GM23338 (cell line): ENCODE data around the gene CNTNAP2. TPM values are rescaled to one million over a fixed set of nuclear protein-coding genes. Genes with fewer than 3 reads are reported as not detected.

ENCODE experiments used
- ATAC-seq: fragments of 200-7000 bp; cut with Tn5 transposase; 3 replicates; pipeline ENCODE4 v1.9.1; 2020
- DNase-seq: peaks from one replicate; pipeline ENCODE4 v3.0.0-alpha.2; 2015; ENCODE audit warnings: low spot score
- H2AFZ ChIP-seq: fragments of 200-600 bp; sonication (generic); 2 replicates; pipeline ENCODE4 v1.8.0; 2016; ENCODE audit warnings: antibody characterized with exemption, mild to moderate bottlenecking, moderate library complexity
- H3F3A ChIP-seq: fragments of 200-600 bp; sonication (generic); replicated peaks from 2 replicates; pipeline ENCODE4 v1.8.0; 2017; ENCODE audit warnings: antibody characterized with exemption, mixed run types, low read depth
- H3K27ac ChIP-seq: fragments of 200-600 bp; sonication (generic); 2 replicates; pipeline ENCODE4 v1.6.1; 2016; ENCODE audit warnings: low read depth
- H3K27me3 ChIP-seq: fragments of 200-600 bp; sonication (generic); 2 replicates; pipeline ENCODE4 v1.8.0; 2016; ENCODE audit warnings: mild to moderate bottlenecking, mixed run types, moderate library complexity; ENCODE audit not compliant: insufficient read depth
- H3K36me3 ChIP-seq: fragments of 200-600 bp; sonication (generic); 2 replicates; pipeline ENCODE4 v1.8.0; 2016; ENCODE audit warnings: mild to moderate bottlenecking; ENCODE audit not compliant: insufficient read depth
- H3K4me1 ChIP-seq: fragments of 200-600 bp; sonication (generic); 2 replicates; pipeline ENCODE4 v1.8.0; 2016; ENCODE audit warnings: mild to moderate bottlenecking, moderate library complexity; ENCODE audit not compliant: insufficient read depth
- H3K4me2 ChIP-seq: fragments of 200-600 bp; sonication (generic); 2 replicates; pipeline ENCODE4 v1.7.1; 2017; ENCODE audit warnings: mixed run types
- H3K4me3 ChIP-seq: fragments of 200-600 bp; sonication (generic); 2 replicates; pipeline ENCODE4 v1.6.1; 2016; ENCODE audit warnings: mixed run types
- H3K79me2 ChIP-seq: fragments of 200-600 bp; sonication (generic); replicated peaks from 2 replicates; pipeline ENCODE4 v1.8.0; 2017; ENCODE audit warnings: mild to moderate bottlenecking; ENCODE audit not compliant: insufficient read depth
- H3K9me2 ChIP-seq: fragments of 200-600 bp; sonication (generic); 2 replicates; pipeline ENCODE4 v1.8.0; 2017; ENCODE audit not compliant: insufficient read depth
- H4K20me1 ChIP-seq: fragments of 200-600 bp; sonication (generic); replicated peaks from 2 replicates; pipeline ENCODE4 v1.8.0; 2017; ENCODE audit warnings: mild to moderate bottlenecking; ENCODE audit not compliant: insufficient read depth
- H3K27ac Mint-ChIP-seq: 2 replicates; pipeline ENCODE4 v1.8.0; 2020; ENCODE audit warnings: inconsistent platforms, mild to moderate bottlenecking, moderate library complexity, mixed read lengths
- H3K27me3 Mint-ChIP-seq: 3 replicates; pipeline ENCODE4 v1.8.0; 2022; ENCODE audit warnings: low read depth, mild to moderate bottlenecking, moderate library complexity, mixed read lengths, inconsistent platforms; ENCODE audit not compliant: insufficient read depth, poor library complexity
- H3K36me3 Mint-ChIP-seq: 3 replicates; pipeline ENCODE4 v1.8.0; 2021; ENCODE audit warnings: low read depth, mild to moderate bottlenecking, inconsistent platforms, moderate library complexity, mixed read lengths
- H3K4me1 Mint-ChIP-seq: 3 replicates; pipeline ENCODE4 v1.8.0; 2020; ENCODE audit warnings: mild to moderate bottlenecking, inconsistent platforms, mixed read lengths
- H3K4me3 Mint-ChIP-seq: 3 replicates; pipeline ENCODE4 v1.8.0; 2021; ENCODE audit warnings: moderate library complexity, mild to moderate bottlenecking, inconsistent platforms, mixed read lengths
- H3K9me3 Mint-ChIP-seq: 3 replicates; pipeline ENCODE4 v1.8.0; 2020; ENCODE audit warnings: moderate library complexity, mild to moderate bottlenecking, inconsistent platforms, mixed read lengths
- CREB1 ChIP-seq: fragments of 250-450 bp; sonication (Bioruptor Pico); IDR thresholded peaks from 2 replicates; pipeline ENCODE4 v1.5.0; 2020; ENCODE audit warnings: low read depth, mild to moderate bottlenecking, moderate library complexity
- CTCF ChIP-seq, 2 experiments: fragments of 200-600 bp in 1 of 2; sonication (generic) in 1 of 2; conservative IDR thresholded peaks; 2 replicates each; pipeline versions ENCODE4 v1.5.1 to v1.6.1; 2016 to 2017; ENCODE audit warnings: antibody characterized with exemption in 2 of 2, low read depth in 2 of 2, mild to moderate bottlenecking in 2 of 2, moderate library complexity in 1 of 2
- ETS1 ChIP-seq: IDR thresholded peaks from 2 replicates; pipeline ENCODE4 v1.6.1; 2016; ENCODE audit warnings: antibody characterized with exemption
- EZH2 ChIP-seq: fragments of 200-600 bp; sonication (generic); IDR thresholded peaks from one replicate; pipeline ENCODE4 v1.8.0; 2017; ENCODE audit warnings: antibody characterized with exemption, mild to moderate bottlenecking, low read depth; ENCODE audit not compliant: unreplicated experiment
- EZH2phosphoT487 ChIP-seq: fragments of 200-600 bp; sonication (generic); IDR thresholded peaks from one replicate; pipeline ENCODE4 v1.8.1; 2018; ENCODE audit warnings: antibody characterized with exemption; ENCODE audit not compliant: unreplicated experiment
- JUNB ChIP-seq: IDR thresholded peaks from one replicate; pipeline ENCODE4 v1.6.1; 2016; ENCODE audit warnings: antibody characterized with exemption; ENCODE audit not compliant: unreplicated experiment
- NANOG ChIP-seq: IDR thresholded peaks from 2 replicates; pipeline ENCODE4 v1.6.1; 2016; ENCODE audit warnings: antibody characterized with exemption, borderline replicate concordance
- POLR2AphosphoS5 ChIP-seq: IDR thresholded peaks from 2 replicates; pipeline ENCODE4 v1.6.1; 2016; ENCODE audit warnings: antibody characterized with exemption, low read depth
- REST ChIP-seq: IDR thresholded peaks from one replicate; pipeline ENCODE4 v1.6.1; 2018; ENCODE audit warnings: antibody characterized with exemption; ENCODE audit not compliant: unreplicated experiment
- STAT1 ChIP-seq: IDR thresholded peaks from one replicate; pipeline ENCODE4 v1.6.1; 2016; ENCODE audit warnings: antibody characterized with exemption; ENCODE audit not compliant: unreplicated experiment
- ZNF114 ChIP-seq: fragments of 250-450 bp; sonication (Bioruptor Pico); IDR thresholded peaks from 2 replicates; pipeline ENCODE4 v1.5.0; 2020; ENCODE audit warnings: mild to moderate bottlenecking, moderate library complexity
- ZNF331 ChIP-seq: fragments of 250-450 bp; sonication (Bioruptor Pico); IDR thresholded peaks from 2 replicates; pipeline ENCODE4 v1.5.0; 2020; ENCODE audit warnings: low read depth, mild to moderate bottlenecking, moderate library complexity
- polyA plus RNA-seq: library from polyadenylated mRNA; unstranded; fragments of >200 nt; fragmentation: Nextera tagmentation; extraction: Ambion mirVana; gene quantifications from 2 replicates; pipeline ENCODE4 v1.2.1, GENCODE V29; 2016
- total RNA-seq: library from RNA; depleted of rRNA; stranded (reverse); fragments of >200 nt; shearing (Covaris generic); gene quantifications from 2 replicates; pipeline ENCODE4 v1.2.3, GENCODE V29; 2014

CNTNAP2 gene
- total and polyA plus RNA-seq, 2 experiments from 2014 or later, result 38.2 to 61.3 TPM

GRCh38 chr7:146720195-146720594, 603.6 kb downstream of the CNTNAP2 start (continued):
- TF ChIP-seq CTCF (conservative IDR thresholded peaks at IDR 0.05; ENCODE audit: low read depth in 2 of 2) (no peak), JUNB (no peak), NANOG (no peak), ZNF114 (no peak), POLR2AphosphoS5 (no peak), EZH2phosphoT487 (no peak), REST (no peak), ETS1 (no peak), ZNF331 (CRISPR knock-in tag) (no peak), STAT1 (no peak), CREB1 (CRISPR knock-in tag) (no peak)

- Histone ChIP-seq H3K9me2 (no peaks in the 10 kb centered on the region), H2AFZ (no peak overlapping the region), H3K79me2 (no peaks in the 10 kb centered on the region), H3K4me1 (no peaks in the 10 kb centered on the region), H3F3A (no peaks in the 10 kb centered on the region), H3K27me3 (no peaks in the 10 kb centered on the region), H3K4me3 (no peak overlapping the region), H3K36me3 (no peaks in the 10 kb centered on the region), H3K27ac (no peak overlapping the region), H3K4me2 (no peak overlapping the region), H4K20me1 (no peaks in the 10 kb centered on the region)
- H3K27ac Mint-ChIP-seq, result no peak overlapping the region
- DNase-seq (no peak), ATAC-seq (no peak)
- TF ChIP-seq EZH2, result no peak
- H3K4me1 Mint-ChIP-seq, result peaks cover 5% of the 10 kb centered on the region; the same call in 1 of the 3 replicates
- H3K36me3 Mint-ChIP-seq, result no peaks in the 10 kb centered on the region; the same call in 2 of the 3 replicates
- H3K4me3 Mint-ChIP-seq, result no peak overlapping the region
- H3K9me3 Mint-ChIP-seq, result peaks cover 17% of the 10 kb centered on the region
- no peaks in the 10 kb centered on the region for H3K27me3 Mint-ChIP-seq
Observed at GRCh38 chr7:146722986-146723385, 606.4 kb downstream of the CNTNAP2 start.
